Measurements from ENCODE around the gene UGT1A4. TPM values are rescaled to one million over a fixed set of nuclear protein-coding genes. Genes with fewer than 3 reads are reported as not detected.

UGT1A4 gene
- total and polyA plus RNA-seq, 10 of the 15 experiments (the other 5 are each of a cell fraction or from before 2014, with no cell fraction given) = not detected

GRCh38 chr2:233686928-233687327, 31.6 kb upstream of the UGT1A4 start:
- BruUV-seq (replicated peaks) = no TSS peak
- H2AFZ ChIP-seq (ENCODE audit: control insufficient read depth, low read depth, low read length) = no peak overlapping the region
- ChIA-PET RAD21 (ENCODE audit: unreplicated experiment) (no interaction called here), CTCF (no interaction called here), SMC1A (ENCODE audit: uncharacterized antibody, unreplicated experiment) (interaction anchor here (0.6 kb wide), 1 partner anchor 19 kb away, joined by 3 read pairs; no protein-coding TSS in a partner anchor), POLR2A (no interaction called here)
- TF ChIP-seq SP1 (IDR thresholded peaks at IDR 0.05; ENCODE audit: low read depth, low read length) (no peak), EED (IDR thresholded peaks at IDR 0.05; ENCODE audit: low read depth) (no peak), ATF7 (IDR thresholded peaks at IDR 0.05; ENCODE audit: low read depth) (no peak), ETV6 (conservative IDR thresholded peaks at IDR 0.05 in 1 of 2, IDR thresholded peaks at IDR 0.05 in 1 of 2; ENCODE audit: borderline replicate concordance in 1 of 2, low read depth in 1 of 2) (no peak), SREBF2 (IDR thresholded peaks at IDR 0.05; ENCODE audit: low read length) (no peak), NBN (IDR thresholded peaks at IDR 0.05) (no peak), EZH2 (IDR thresholded peaks at IDR 0.05; ENCODE audit: borderline replicate concordance, control insufficient read depth, low read depth, low read length) (no peak), ZNF384 (IDR thresholded peaks at IDR 0.05; ENCODE audit: borderline replicate concordance, low read depth, low read length) (no peak), E2F4 (IDR thresholded peaks at IDR 0.05; ENCODE audit: low read depth, low read length) (no peak), MAX (IDR thresholded peaks at IDR 0.05; ENCODE audit: low read depth, low read length) (no peak), CEBPB (IDR thresholded peaks at IDR 0.05; ENCODE audit: borderline replicate concordance in 1 of 2, low read depth in 2 of 2, low read length in 2 of 2) (no peak), MYB (IDR thresholded peaks at IDR 0.05; ENCODE audit: borderline replicate concordance, low read depth, low read length) (no peak)
- no peak overlapping the region for H3K9ac ChIP-seq (ENCODE audit: control insufficient read depth, insufficient read depth, low read length)
- intact Hi-C loops (cut with micrococcal nuclease; ENCODE audit: unreplicated experiment) (no loop called here), in situ Hi-C loops (cut with MboI) (no loop called here)
- FAIRE-seq = no peak
- no peaks in the 10 kb centered on the region for H3K79me2 ChIP-seq (ENCODE audit: control insufficient read depth, insufficient read depth, low read length)
- no peaks in the 10 kb centered on the region for H4K20me1 ChIP-seq (ENCODE audit: control insufficient read depth, insufficient read depth)
- H3K4me1 ChIP-seq (ENCODE audit: control insufficient read depth, insufficient read depth, low read length) = no peaks in the 10 kb centered on the region
- ATAC-seq = no peak
- no peak for DNase-seq (ENCODE audit: low read depth, low spot score)
- H3K4me2 ChIP-seq (ENCODE audit: control insufficient read depth, insufficient read depth) = no peak overlapping the region
- WGBS (ENCODE audit: insufficient coverage, insufficient replicate concordance, low lambda C conversion rate, missing lambda C conversion rate) = 57% methylated on average over 5 of the region's 5 CpGs
- no peak overlapping the region for H3K4me3 ChIP-seq
- no peaks in the 10 kb centered on the region for H3K9me3 ChIP-seq (replicated peaks; ENCODE audit: control insufficient read depth, insufficient read depth, low read length)
- no peak overlapping the region for H3K27ac ChIP-seq (ENCODE audit: control insufficient read depth, insufficient read depth)
- no peaks in the 10 kb centered on the region for H3K36me3 ChIP-seq (ENCODE audit: control insufficient read depth in 2 of 2, insufficient read depth in 2 of 2, low read length in 1 of 2)
- peaks cover 0 to 3% of the 10 kb centered on the region in 2 experiments; a peak in 1 of 4 replicates for H3K27me3 ChIP-seq (replicated peaks in 1 of 2; ENCODE audit: control insufficient read depth in 2 of 2, insufficient read depth in 2 of 2, low read length in 1 of 2)

Measured in GM12878 (cell line).